Measurements from ENCODE around the gene LRCH2.

Gene LRCH2

GRCh38 chrX:115068896-115069295, 165.0 kb downstream of the LRCH2 start:
- Histone ChIP-seq H3K27ac (ENCODE audit: low read depth, low read length) (no peak overlapping the region), H3K4me1 (ENCODE audit: control insufficient read depth in 1 of 2, insufficient read depth in 2 of 2, low read length in 2 of 2) (no peaks in the 10 kb centered on the region), H3K9ac (ENCODE audit: low read depth in 1 of 2, low read length in 2 of 2) (no peak overlapping the region), H3K9me3 (ENCODE audit: control insufficient read depth in 1 of 2, low read length in 2 of 2) (no peaks in the 10 kb centered on the region), H3K36me3 (ENCODE audit: control insufficient read depth in 1 of 2, insufficient read depth in 2 of 2, low read length in 2 of 2) (no peaks in the 10 kb centered on the region), H3K27me3 (ENCODE audit: control insufficient read depth in 1 of 2, insufficient read depth in 2 of 2, low read length in 2 of 2) (no peaks in the 10 kb centered on the region), H3K4me3 (ENCODE audit: low read depth in 1 of 2, low read length in 2 of 2) (no peak overlapping the region)

GRCh38 chrX:115067812-115068211, 166.1 kb downstream of the LRCH2 start:
- Histone ChIP-seq H3K27me3 (ENCODE audit: control insufficient read depth in 1 of 2, insufficient read depth in 2 of 2, low read length in 2 of 2) (no peaks in the 10 kb centered on the region), H3K4me3 (ENCODE audit: low read depth in 1 of 2, low read length in 2 of 2) (no peak overlapping the region), H3K4me1 (ENCODE audit: control insufficient read depth in 1 of 2, insufficient read depth in 2 of 2, low read length in 2 of 2) (no peaks in the 10 kb centered on the region), H3K36me3 (ENCODE audit: control insufficient read depth in 1 of 2, insufficient read depth in 2 of 2, low read length in 2 of 2) (no peaks in the 10 kb centered on the region), H3K9ac (ENCODE audit: low read depth in 1 of 2, low read length in 2 of 2) (no peak overlapping the region), H3K27ac (ENCODE audit: low read depth, low read length) (no peak overlapping the region), H3K9me3 (ENCODE audit: control insufficient read depth in 1 of 2, low read length in 2 of 2) (no peaks in the 10 kb centered on the region)

GRCh38 chrX:115065304-115065703, 168.6 kb downstream of the LRCH2 start:
- no peaks in the 10 kb centered on the region for H3K27me3 ChIP-seq (ENCODE audit: control insufficient read depth in 1 of 2, insufficient read depth in 2 of 2, low read length in 2 of 2)
- H3K36me3 ChIP-seq (ENCODE audit: control insufficient read depth in 1 of 2, insufficient read depth in 2 of 2, low read length in 2 of 2), result no peaks in the 10 kb centered on the region
- H3K9ac ChIP-seq (ENCODE audit: low read depth in 1 of 2, low read length in 2 of 2), result no peak overlapping the region
- no peaks in the 10 kb centered on the region for H3K4me1 ChIP-seq (ENCODE audit: control insufficient read depth in 1 of 2, insufficient read depth in 2 of 2, low read length in 2 of 2)
- H3K27ac ChIP-seq (ENCODE audit: low read depth, low read length), result no peak overlapping the region
- no peak overlapping the region for H3K4me3 ChIP-seq (ENCODE audit: low read depth in 1 of 2, low read length in 2 of 2)
- H3K9me3 ChIP-seq (ENCODE audit: control insufficient read depth in 1 of 2, low read length in 2 of 2), result no peaks in the 10 kb centered on the region

Data from duodenal mucosa (tissue), 2 donors.